SKM-1 treated with dmso at 0.1 percent for 144 hours (cell line): ENCODE results near the gene CDR2.

ENCODE experiments used
- DNase-seq: peaks from one replicate; lab custom pipeline; 2025; ENCODE audit not compliant: unreplicated experiment; lab: John Stamatoyannopoulos, UW

Gene CDR2

GRCh38 chr16:22325598-22326368, 48.6 kb downstream of the CDR2 start:
- no peak for DNase-seq

- DNase-seq: no peak
These were observed 49.4 kb downstream of the CDR2 start for GRCh38 chr16:22324787-22325597.

GRCh38 chr16:22323959-22324786, 50.2 kb downstream of the CDR2 start:
- no peak for DNase-seq

- no peak for DNase-seq
These were observed 51.1 kb downstream of the CDR2 start for GRCh38 chr16:22323173-22323958.

DNA sequence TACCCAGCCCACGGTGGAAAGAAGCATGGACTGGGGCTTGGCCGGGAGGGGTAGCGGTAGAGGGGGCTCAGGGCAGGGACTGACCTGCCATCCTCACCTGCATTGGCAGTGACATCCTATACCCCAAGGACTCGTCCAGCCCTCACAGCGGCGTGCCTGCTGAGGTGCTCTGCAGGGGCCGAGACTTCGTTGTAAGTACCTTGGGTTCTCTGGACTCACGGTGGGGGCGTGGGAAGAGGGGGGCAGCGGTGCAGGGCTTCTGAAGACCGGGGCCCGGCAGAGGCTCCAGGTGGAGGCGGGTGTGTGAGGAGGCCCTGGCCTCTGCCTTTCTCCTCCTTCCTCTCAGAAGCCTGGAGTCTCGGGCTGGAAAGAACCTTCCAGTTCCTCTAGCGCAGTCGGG, 51.7 kb downstream of the CDR2 start:
- DNase-seq: no peak

DNA sequence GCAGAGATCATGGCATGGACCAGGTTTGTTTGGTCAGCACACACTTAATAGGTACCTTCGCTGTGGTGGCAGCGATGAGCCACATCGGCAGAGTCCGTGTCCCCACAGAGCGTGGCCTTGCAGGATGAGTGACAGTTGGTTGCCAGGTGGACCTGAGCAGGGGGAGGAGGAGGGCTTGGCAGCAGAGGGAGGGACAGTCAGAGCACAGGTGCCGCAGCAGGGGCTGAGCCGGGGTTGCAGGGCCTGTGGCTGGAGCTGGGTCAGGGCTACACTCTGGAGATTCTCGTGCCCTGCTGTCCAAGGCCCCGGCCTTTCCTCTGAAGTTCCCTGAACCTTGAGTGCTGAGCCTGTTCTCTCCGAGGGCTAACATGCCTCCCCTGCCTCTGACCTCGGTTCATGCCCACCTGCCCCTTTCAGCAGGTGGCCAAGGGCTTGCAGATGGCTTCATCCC, 52.4 kb downstream of the CDR2 start:
- no peak for DNase-seq

DNA sequence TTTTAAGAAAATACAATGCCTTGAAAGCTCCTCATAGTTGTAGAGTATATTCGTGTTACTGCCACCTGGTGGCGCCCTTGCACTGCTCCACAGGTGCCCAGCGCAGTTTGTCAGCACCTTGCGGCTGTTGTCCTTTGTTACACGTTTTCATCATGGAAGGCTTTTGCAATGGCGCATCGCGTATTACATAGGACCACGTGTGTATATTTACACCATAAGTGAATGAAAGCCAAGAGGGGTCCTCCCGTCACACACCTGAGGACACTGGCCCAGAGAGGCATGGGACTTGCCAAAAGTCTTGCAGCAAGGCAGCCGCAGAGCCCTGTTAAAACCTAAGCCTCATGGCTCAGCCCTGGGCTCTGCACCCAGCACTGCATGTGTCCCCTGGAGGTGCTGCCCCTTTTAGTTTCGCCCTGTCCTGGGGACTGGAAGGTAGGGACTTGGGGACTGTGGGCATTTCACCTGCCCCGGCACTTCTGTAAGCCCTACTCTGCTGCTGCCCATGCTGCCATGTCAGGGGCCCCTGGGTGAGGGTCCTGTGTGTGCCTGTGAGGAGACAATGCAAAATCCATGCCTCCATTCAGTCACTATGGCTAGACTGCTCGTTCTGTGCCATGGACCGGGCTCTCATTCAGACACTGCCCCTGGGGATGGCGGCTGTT, 52.9 kb downstream of the CDR2 start:
- peak; percentile 42 for DNase-seq

- no peak for DNase-seq
These were observed 53.7 kb downstream of the CDR2 start for GRCh38 chr16:22320572-22321339.

DNA sequence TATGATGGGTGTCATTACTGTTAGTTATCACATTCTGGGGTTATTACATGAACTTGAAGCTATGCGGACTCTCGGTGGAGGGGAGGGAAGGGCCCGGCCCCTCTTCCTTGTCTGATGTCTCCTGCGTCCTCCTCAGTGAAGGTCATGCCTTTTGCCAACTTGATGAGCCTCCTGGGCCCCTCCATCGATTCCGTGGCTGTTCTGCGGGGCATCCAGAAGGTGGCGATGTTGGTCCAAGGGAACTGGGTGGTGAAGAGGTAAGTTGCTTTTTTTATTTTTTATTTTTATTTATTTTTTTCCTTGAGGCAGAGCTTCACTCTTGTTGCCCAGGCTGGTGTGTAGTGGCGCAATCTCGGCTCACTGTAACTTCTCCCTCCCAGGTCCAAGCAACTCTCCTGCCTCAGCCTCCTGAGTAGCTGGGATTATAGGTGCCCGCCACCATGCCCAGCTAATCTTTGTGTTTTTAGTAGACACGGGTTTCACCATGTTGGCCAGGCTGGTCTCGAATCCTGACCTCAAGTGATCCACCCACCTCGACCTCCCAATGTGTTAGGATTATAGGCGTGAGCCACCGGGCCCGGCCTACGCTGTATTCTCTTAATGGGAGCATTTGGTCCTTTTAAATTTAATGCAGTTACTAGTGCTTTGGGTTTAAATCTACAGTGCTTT, 55.6 kb downstream of the CDR2 start:
- DNase-seq: peak; percentile 9

DNA sequence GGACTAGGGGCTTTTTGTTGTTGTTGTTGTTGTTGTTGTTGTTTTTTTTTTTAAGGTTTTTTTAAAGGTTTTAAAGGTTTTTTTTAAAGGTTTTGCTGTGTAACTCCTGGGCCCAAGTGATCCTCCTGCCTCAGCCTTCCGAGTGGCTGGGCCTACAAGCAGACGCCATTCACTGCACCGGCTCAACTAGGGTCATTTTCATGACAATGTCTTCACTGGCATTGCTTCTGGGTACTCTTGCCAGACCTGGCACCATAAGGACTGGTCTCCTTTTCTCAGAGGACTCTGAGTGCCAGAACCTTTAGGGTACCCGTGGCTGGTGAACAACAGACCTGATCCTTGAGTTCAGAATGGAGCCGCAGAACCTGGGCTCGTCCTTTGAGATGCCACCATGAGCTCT, 56.8 kb downstream of the CDR2 start:
- no peak for DNase-seq

DNA sequence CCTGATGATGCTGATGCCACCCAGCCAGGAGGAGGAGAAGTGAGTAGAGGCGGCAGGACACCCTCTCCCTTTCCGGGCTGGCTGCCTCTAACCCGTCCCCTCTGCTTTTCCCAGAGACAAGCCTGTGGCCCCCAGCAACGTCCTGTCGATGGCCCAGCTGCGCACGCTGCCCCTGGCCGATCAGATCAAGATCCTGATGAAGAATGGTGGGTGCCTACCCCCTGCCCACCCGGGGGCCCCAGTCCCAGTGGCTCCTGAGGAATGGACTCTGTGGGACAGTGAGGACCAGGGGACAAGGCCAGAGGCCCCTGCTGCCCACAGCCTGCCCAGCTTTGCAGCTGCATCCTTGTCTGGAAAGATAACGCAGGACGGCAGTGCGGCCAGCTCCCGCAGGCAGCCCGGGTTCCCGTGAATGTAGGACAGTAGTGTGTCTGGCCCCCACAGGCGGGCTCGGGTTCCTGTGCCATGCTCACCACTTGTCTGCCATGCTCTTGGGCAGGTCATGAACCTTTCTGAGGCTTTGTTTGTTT, 57.4 kb downstream of the CDR2 start:
- no peak for DNase-seq

- DNase-seq: no peak
These were observed 58.0 kb downstream of the CDR2 start for GRCh38 chr16:22316411-22316811.

- no peak for DNase-seq
These were observed 58.4 kb downstream of the CDR2 start for GRCh38 chr16:22315979-22316378.

DNA sequence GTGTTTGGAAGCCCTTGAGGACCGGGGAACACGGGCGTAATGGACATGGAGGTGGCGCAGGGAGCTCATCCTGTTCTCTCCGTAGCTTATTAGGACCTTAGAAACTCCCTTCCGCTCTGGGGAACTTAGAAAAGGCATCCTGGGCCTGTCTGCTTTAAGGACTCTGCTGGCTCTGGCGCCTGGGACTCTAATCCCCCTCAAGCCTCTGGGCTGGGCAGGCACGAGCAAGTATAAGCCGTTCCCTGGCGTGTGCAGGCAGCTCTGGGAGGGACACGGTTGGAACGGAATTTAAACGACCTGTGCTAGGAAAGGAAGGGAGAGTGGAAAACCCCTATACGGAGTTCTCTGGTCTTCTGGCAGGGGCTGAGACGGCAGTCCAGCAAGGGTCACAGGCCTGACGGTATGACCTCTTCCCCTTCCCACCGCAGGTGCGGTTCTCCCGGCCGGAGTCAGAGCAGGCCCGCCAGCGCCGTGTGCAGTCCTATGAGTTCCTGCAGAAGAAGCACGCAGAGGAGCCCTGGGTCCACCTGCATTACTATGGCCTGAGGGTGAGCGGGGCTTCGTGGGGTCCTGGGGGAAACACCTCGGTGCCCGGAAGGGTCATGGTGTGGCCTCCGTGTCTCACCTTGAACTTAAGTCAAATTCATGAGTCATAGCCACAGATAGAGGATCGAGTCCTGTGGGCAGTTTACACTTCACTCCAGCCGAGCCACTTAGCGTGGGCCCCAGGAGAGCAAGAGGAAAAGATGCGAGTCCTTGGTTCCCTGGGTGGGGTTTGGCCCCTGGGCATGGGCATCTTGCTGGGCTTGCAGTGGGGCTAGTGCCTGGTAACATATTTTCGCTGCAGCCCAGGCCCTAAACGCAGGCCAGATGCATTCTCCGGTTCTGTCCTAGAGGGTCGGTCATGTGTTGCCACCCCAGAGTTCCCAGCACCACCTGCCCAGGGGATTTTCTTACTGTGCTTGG, 59.5 kb downstream of the CDR2 start:
- DNase-seq: no peak

DNA sequence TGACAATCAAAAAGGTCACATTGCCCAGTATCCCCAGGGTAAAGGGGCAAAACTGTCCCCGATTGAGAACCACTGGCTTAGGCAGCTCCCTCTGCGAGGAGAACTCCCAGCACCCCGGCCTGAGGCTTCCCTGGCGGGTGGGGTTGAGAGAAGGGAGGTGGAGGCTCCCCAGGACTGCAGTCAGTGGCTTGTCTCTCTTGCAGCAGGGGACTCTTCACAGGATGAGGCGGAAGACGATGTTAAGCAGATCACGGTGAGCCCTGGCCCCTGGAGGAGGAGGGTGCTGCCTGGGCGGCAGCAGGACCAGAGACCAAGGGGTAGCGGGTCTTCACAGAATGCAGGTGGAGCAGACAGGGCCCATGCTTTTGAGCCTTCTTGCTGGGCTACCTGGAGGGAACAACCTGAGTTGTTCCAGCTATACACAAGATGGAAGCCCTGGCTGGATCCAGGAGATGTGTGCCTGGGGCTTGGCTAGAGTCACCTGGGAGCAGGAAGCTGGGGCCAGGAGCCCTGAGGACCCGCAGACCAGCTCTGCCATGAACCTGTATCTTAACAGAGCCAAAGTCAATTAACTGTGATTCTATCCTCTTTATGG, 60.4 kb downstream of the CDR2 start:
- no peak for DNase-seq

DNA sequence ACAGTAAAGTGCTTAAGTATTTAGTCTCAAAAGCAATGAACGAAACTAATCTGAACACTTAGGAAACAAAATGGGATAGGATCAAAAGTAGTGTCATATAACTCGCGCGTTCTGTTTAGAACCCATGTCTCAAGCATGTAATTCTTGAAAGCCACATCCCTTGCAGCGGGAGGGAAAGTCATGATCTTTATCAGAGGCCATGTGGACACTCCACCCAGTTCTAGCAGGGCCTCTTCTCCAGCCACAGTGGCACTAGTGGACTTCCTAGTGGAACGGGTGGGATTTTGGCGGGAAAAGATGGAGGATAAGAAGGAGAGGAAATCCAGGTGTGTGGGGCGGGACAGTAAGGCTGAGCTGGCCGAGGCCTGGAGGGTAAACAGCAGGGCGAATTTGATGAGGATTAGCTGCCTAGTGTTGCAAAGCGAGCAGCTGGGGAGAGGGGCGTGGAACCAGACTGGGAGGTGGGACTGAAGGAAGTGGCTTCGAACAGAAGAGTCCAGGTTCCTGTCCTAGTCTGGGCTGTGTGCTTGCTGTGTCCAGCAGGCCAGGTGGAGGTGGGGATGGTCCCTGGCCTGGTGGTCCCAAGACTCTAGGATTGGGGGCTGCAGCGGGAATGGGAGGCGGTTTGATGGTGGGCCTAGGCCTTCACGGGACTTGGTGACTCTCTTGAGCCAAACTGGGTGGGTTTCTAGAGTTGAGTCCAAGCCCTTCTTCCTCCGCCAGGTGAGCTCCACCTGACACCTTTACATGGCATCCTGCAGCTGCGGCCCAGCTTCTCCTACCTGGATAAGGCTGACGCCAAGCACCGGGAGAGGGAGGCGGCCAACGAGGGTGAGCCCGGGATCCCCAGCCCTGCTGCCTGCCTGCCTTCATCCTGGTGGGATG, 61.3 kb downstream of the CDR2 start:
- no peak for DNase-seq
